ENCODE measurements around the gene RETREG2.

RETREG2 gene

DNA sequence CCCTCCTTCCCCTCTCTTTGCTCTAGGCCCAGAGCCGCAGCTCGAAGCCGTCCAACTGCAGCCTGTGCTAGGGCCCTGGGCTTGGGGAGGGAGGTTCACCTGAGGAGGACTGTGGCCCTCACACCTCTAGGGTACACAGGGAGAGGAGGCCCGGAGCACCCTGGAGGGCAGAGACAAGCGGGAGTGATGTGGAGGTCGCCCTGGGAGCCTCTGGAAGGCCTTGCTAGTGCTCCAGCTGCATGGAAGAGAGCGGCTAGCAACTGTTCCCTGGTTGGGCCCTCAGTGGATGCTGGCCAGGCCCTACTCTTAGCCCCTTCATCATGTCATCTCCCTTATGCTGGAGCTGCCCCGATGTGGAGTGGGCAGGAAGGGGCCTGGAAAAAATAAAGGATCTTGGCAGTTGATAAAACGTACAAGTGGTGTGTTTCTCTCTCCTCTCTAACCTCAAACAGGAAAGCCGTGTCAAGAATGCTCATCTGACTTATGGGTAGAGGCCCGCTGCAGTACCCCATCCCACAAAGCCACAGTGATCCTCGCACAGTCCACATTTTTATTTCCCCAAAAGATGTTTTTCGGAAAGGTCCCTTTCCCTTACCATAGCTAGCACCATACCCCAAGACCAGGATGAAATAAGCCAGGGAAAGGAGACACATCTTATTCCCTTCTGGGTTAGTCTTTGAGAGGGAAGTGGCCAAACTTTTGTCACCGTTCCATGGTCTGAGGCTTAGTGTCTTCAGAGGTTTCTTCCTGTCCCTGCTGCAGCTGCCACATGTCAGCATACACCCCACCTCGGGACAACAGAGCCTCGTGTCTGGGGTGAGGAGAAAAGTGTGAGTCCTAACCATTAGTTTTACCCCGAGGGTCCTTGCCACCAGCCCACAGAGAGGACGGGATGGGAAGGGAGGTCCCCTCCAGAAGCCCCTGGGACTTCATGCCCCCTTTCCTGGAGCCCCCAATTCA, 31.4 kb downstream of the RETREG2 start:
- TF ChIP-seq, protein P1, sequence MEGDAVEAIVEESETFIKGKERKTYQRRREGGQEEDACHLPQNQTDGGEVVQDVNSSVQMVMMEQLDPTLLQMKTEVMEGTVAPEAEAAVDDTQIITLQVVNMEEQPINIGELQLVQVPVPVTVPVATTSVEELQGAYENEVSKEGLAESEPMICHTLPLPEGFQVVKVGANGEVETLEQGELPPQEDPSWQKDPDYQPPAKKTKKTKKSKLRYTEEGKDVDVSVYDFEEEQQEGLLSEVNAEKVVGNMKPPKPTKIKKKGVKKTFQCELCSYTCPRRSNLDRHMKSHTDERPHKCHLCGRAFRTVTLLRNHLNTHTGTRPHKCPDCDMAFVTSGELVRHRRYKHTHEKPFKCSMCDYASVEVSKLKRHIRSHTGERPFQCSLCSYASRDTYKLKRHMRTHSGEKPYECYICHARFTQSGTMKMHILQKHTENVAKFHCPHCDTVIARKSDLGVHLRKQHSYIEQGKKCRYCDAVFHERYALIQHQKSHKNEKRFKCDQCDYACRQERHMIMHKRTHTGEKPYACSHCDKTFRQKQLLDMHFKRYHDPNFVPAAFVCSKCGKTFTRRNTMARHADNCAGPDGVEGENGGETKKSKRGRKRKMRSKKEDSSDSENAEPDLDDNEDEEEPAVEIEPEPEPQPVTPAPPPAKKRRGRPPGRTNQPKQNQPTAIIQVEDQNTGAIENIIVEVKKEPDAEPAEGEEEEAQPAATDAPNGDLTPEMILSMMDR (IDR thresholded peaks at IDR 0.05; ENCODE audit: low read depth, low read length) = no peak
- Histone ChIP-seq H3K4me3 (ENCODE audit: low read depth, low read length) (no peak overlapping the region), H3K4me1 (peaks cover 11% of the 10 kb centered on the region), H3K9me3 (no peaks in the 10 kb centered on the region), H3K36me3 (peaks cover 46% of the 10 kb centered on the region), H3K27me3 (no peaks in the 10 kb centered on the region)
- DNase-seq = no peak

DNA sequence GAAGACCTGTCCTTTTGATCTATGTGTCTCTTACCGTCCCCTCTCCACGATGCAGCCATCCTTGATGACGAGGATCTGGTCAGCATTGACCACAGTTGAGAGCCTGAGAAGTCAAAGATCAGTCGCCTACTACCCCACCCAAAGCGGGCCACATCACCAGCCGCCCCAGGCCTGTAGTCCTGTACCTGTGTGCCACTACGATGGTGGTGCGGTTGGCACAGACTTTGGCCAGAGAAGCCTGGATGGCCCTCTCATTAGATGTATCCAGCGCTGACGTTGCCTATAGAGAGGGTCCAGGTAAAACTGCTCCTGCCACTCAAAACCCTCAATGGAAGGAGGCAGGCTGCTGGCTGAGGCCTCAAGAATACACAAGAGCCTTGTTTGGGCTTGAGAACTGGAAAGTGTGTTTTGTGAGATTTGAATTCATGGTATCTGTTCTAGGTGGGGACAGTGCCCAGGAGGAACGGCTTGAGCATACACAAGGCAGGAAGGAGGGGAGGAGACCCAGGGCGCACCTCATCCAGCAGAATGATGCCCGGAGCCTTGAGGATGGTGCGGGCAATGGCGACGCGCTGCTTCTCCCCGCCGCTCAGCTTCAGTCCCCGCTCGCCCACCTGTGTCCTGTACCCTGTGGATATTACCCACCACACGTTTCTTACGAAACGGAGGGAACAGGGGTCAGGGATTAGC, 32.3 kb downstream of the RETREG2 start:
- H3K9me3 ChIP-seq = no peaks in the 10 kb centered on the region
- peaks cover 11% of the 10 kb centered on the region for H3K4me1 ChIP-seq
- TF ChIP-seq, protein P1 (IDR thresholded peaks at IDR 0.05; ENCODE audit: low read depth, low read length) = no peak
- H3K27me3 ChIP-seq = no peaks in the 10 kb centered on the region
- peaks cover 54% of the 10 kb centered on the region for H3K36me3 ChIP-seq
- H3K4me3 ChIP-seq (ENCODE audit: low read depth, low read length) = no peak overlapping the region
- no peak for DNase-seq

DNA sequence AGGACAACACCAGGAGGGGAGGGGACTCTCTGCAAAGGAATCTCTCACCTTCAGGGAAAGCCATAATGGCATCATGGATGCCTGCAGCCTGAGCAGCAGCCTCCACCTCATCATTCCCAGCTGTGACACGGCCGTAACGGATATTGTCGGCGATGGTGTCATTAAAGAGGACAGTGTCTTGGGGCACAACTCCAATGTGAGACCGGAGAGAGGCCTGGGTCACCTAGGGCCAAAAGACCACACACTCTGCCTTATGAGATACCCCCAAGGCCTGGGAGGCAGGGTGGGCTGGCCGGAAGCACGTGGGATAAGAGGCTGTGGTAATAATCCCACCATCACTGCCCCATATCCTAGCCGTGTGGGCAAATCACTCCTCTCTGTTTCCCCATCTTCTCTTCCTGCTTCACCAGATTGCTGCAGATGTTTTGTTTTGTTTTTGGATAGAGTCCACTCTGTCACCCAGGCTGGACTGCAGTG, 32.8 kb downstream of the RETREG2 start:
- H3K4me1 ChIP-seq = peaks cover 11% of the 10 kb centered on the region
- no peak for DNase-seq
- H3K4me3 ChIP-seq (ENCODE audit: low read depth, low read length) = no peak overlapping the region
- TF ChIP-seq, protein P1 (IDR thresholded peaks at IDR 0.05; ENCODE audit: low read depth, low read length) = no peak
- no peaks in the 10 kb centered on the region for H3K9me3 ChIP-seq
- no peaks in the 10 kb centered on the region for H3K27me3 ChIP-seq
- peaks cover 60% of the 10 kb centered on the region for H3K36me3 ChIP-seq

DNA sequence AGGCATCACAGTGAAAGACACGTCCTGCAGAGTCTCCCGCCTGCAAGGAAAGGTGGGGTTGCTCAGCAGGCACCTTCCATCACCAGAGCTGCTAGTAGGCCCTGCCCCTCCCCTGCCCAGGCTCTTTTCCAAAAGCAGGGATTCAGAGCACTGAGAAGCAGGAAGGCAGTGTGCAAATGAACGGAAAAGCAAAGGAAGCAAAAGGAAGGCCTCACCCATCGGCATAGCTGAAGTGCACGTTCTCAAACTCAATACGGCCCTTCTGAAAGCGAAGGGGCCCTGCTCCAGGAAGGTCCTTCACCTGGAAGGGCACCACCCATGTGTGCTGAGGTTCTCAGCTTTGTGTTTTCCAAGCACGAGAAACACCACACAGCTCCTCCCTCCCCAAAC, 34.9 kb downstream of the RETREG2 start:
- DNase-seq = no peak
- Histone ChIP-seq H3K9me3 (no peaks in the 10 kb centered on the region), H3K27me3 (no peaks in the 10 kb centered on the region), H3K4me1 (peaks cover 4% of the 10 kb centered on the region), H3K36me3 (peaks cover 68% of the 10 kb centered on the region), H3K4me3 (ENCODE audit: low read depth, low read length) (no peak overlapping the region)
- TF ChIP-seq, protein P1 (IDR thresholded peaks at IDR 0.05; ENCODE audit: low read depth, low read length) = no peak

DNA sequence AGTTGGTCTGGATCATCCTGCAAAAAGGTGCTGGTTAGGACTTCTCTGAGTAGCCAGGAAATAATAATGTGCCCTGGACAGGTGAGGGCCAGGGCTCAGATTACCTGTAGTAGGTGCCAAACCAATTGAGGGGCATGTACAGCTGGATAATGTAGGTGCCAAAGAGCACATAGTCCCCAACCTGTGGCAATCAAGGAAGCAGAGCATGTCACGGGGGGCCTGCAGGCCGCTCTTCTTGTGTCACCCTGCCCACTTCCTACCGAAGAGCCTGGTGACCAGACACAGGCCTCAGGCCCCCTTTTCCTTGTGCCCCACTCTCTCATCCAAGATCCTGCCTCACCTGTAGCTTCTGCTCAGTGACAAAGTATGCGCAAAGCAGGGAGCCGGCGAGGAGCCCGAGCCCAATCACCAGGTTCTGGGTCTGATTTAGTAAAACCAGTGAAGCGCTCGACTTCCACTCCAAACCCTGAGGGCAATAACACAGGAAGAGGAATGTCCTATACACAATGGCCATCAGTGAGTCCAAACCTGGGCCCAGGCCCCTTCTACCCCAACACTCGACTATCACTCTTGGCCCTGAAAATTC, 35.5 kb downstream of the RETREG2 start:
- Histone ChIP-seq H3K36me3 (peaks cover 68% of the 10 kb centered on the region), H3K4me3 (ENCODE audit: low read depth, low read length) (no peak overlapping the region), H3K9me3 (no peaks in the 10 kb centered on the region), H3K27me3 (no peaks in the 10 kb centered on the region), H3K4me1 (no peaks in the 10 kb centered on the region; the same call in 1 of the 2 replicates)
- DNase-seq = no peak
- TF ChIP-seq, protein P1 (IDR thresholded peaks at IDR 0.05; ENCODE audit: low read depth, low read length) = no peak

Data from BE2C (cell line).